ENCODE data around the gene CHRNA10. TPM values are rescaled to one million over a fixed set of nuclear protein-coding genes. Genes with fewer than 3 reads are reported as not detected.
"Not testable (repeated sequence)": the region's sequence is repeated elsewhere in the genome, so short reads cannot be mapped to it uniquely, and the experiment has no call there.

CHRNA10 gene
- total RNA-seq, 1 experiment from 2014 or later = not detected

DNA sequence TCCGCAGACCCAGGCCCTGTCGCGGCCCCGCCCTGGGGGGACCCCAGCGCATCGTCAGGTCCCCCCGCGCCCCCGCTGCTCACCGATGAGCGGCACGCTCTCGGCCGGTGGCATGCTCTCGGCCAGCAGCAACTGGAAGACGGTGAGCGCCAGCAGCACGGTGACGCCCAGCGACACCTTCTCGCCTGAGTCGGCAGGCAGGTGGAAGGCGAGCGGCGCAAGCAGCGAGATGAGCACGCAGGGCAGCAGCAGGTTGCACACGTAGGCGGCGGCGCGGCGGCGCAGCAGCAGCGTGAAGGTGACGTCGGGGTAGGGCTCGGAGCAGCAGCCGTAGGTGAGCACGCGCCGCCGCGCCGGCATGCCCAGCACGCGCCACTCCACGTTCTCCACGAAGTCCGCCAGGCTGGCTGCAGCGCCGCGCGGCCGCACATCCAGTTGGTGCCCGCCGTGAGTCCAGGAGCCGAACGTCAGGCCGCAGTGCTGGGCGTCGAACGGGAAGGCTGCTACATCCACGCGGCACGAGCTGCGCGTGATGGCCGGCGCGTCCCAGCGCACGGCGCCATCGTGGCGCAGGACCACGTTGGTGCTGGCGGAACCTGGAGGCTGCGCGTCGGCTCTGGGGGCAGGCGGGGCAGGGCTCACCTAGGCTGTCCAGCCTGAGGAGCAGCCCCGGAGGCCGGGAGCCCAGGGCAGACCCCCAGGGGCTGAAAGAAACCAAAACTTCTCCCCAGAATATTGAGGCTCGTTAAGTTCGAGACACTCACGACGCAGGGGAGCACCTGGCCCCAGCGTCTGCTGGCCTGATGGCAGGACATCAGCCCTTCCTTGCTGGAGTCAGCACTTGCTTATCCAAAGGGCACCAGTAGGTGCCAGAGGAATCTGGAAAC, 3.8 kb downstream of the CHRNA10 start:
- in situ Hi-C loops (cut with HindIII; ENCODE audit: low pct_unique_long_range_greater_than_20kb, low sequenced_read_pairs) = no loop called here
- DNase-seq (ENCODE audit: low read depth) = no peak

DNA sequence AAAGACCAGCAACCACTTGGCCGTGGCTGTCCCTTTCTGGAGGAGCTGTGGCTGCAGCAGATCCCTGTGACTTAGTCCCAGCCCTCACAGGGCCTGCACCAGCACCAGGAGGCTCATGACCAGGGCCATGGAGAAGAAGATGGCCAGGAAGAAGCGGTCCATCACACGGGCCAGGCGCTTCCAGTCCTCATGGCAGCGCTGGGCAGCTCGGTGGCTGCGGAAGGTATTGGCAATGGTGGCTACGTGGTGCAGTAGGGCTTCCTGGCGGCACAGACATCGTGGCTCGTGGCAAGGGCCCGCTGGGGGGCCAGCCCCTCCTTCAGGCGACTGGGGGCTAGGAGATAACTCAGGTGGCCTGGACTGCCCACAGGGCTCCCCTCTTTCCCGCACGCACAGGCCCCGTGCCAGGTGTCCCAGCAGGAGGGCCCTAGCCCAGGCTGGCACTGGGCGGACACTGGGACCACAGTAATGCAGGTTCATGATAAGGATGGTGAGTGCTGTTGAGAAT, 5.1 kb downstream of the CHRNA10 start:
- in situ Hi-C loops (cut with HindIII; ENCODE audit: low pct_unique_long_range_greater_than_20kb, low sequenced_read_pairs) = no loop called here
- no peak for DNase-seq (ENCODE audit: low read depth)

DNA sequence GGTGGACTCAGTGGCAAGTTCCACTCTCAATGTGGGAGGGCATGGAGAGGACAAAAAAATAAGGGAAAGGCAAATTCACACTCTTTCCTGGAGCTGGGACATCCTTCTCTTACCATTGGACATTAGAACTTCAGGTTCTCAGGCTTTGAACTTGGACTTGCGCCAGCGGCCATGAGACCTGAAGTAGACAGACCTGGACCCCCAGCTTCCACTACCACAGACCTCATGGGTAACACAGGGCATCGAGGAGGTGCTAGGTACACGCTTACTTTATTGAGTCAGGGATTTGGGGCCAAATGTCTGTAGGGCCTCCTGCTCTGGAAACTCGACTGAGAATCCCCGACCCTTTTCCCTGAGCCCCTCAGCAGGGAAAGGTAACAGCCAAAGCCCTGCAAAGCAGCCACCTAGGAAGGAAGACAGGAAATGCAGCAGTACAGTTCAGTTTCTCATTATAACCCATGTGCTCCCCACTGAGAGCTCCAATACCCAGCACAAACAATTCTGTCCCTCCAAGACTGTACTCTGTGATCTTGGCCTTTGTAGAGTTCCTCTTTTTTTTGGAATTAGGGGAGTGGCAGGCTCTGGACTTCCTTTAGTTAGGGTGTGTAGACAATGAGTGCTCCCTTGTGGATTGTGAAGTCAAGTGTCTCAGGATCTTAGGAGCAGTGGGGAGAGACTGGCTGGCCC, 5.7 kb downstream of the CHRNA10 start:
- no peak for DNase-seq (ENCODE audit: low read depth)
- in situ Hi-C loops (cut with HindIII; ENCODE audit: low pct_unique_long_range_greater_than_20kb, low sequenced_read_pairs) = no loop called here

DNA sequence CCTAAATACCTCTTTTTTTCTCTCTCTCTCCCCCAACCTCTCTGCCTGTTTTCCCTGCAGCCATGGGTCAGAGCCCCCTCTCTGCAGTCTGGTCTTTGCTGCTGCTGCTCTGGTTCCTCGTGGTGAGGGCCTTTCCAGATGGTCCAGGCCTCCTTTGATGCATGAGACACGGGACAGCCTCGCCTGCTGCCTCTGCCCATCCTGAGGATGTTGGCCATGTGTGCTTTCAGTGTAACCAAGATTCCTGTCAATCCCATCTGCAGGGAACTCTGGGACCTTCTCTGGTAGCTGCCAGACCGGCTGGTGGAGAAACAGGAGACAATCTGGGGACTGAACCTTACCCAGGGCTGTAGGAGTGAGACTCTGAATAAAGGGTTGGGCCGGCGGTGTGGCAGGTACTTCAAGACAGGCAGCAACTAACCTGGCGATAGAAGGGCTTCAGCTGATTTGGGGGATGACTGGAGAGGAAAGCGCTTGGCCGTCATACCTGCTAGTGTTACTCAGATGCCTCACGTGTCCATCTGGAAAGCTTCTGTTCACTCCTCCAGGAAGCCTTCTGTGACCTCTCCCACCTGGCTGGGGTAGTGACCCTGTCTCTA, 7.1 kb downstream of the CHRNA10 start:
- in situ Hi-C loops (cut with HindIII; ENCODE audit: low pct_unique_long_range_greater_than_20kb, low sequenced_read_pairs) = no loop called here
- no peak for DNase-seq (ENCODE audit: low read depth)

DNA sequence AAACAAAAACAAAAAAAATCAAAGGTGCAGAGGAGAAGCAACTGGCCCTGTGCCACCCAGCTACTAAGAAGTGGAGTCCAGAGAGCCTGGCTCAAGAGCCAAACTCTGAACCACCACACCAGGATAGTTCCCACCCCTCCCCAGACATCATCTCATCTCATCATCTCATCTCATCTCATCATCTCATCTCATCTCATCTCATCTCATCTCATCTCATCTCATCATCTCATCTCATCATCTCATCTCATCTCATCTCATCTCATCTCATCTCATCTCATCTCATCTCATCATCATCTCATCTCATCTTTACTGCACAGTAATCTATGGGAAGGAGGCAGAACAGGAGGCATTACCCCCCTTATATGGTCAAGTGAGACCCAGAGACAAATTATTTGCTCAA, 8.3 kb downstream of the CHRNA10 start:
- in situ Hi-C loops (cut with HindIII; ENCODE audit: low pct_unique_long_range_greater_than_20kb, low sequenced_read_pairs) = no loop called here
- DNase-seq (ENCODE audit: low read depth) = no peak

DNA sequence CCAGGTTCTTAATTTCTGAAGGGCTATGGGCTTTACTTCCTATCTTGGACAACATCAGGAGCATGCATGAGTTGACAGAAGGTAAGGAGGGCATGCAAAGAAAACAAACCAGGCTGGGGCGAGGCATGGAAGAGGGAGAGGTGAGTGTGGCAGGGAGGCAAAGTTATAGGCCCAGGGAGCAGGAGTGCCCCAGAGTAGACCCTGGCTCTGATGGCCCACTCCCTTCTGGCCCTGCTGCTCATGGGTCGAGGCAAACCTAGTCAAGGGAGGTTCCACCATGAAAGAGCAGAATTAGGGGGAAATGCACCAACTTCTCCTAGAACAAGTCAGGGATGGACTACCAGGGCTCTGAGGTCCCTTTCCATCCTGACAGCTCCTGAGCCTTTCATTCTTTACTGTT, 10.2 kb downstream of the CHRNA10 start:
- in situ Hi-C loops (cut with HindIII; ENCODE audit: low pct_unique_long_range_greater_than_20kb, low sequenced_read_pairs) = no loop called here

DNA sequence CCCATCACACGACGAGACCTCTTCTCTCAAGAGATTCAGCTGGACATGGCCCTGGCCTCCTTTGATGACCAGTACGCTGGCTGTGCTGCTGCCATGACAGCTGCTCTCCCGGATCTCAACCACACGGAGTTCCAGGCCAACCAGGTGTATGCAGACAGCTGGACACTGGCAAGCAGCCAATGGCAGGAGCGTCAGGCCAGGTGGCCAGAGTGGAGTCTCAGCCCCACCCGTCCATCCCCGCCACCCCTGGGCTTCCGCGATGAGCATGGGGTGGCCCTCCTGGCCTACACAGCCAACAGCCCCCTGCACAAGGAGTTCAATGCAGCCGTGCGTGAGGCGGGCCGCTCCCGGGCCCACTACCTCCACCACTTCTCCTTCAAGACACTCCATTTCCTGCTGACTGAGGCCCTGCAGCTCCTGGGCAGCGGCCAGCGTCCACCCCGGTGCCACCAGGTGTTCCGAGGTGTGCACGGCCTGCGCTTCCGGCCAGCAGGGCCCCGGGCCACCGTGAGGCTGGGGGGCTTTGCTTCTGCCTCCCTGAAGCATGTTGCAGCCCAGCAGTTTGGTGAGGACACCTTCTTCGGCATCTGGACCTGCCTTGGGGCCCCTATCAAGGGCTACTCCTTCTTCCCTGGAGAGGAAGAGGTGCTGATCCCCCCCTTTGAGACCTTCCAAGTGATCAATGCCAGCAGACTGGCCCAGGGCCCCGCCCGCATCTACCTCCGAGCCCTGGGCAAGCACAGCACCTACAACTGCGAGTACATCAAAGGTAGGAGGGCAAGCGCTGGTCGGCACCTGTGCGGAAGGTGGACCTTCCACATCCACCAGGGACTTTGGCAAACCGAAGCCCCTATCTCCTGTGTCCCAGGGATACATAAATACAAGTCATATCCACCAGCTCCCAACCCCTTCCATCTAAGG, 11.3 kb downstream of the CHRNA10 start:
- DNase-seq (ENCODE audit: low read depth) = no peak
- in situ Hi-C loops (cut with HindIII; ENCODE audit: low pct_unique_long_range_greater_than_20kb, low sequenced_read_pairs) = no loop called here

More for the DNA sequence above, 10.2 kb downstream of the CHRNA10 start:
- DNase-seq (ENCODE audit: low read depth) = no peak

DNA sequence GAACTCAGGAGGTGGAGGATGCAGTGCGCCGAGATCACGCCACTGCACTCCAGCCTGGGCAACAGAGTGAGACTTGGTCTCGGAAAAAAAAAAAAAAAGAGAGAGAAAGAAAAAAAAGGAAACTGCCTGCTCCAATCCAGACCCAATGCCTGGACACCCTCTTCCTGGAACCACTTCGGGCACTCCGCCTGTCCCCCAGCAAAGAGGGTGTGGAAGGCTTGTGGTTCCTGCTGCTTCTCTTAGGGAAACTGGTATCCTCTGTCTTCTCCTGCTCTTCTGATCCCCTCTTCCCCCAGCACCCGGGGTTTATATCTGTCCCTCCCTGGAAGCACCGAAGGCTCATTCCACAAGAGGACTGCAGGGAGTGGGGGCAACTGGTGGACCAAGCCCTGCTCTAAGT, 12.9 kb downstream of the CHRNA10 start:
- in situ Hi-C loops (cut with HindIII; ENCODE audit: low pct_unique_long_range_greater_than_20kb, low sequenced_read_pairs) = no loop called here

DNA sequence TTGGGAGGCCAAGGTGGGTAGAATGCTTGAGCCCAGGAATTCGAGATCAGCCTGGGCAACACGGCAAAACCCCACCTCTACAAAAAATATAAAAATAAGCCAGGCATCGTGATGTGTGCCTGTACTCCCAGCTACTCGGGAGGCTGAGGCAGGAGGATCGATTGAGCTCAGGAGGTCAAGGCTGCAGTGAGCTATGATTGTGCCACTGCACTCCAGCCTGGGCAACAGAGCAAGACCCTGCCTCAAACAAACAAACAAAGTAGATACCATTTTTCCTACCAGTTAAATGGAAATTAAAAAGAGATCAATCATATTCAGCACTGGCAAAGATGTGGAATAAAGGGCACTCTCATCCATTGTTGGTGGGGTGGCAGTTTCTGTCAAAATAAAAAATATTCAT, 13.9 kb downstream of the CHRNA10 start:
- DNase-seq (ENCODE audit: low read depth); in situ Hi-C loops (cut with HindIII; ENCODE audit: low pct_unique_long_range_greater_than_20kb, low sequenced_read_pairs): not testable (repeated sequence)

More for the DNA sequence above, 12.9 kb downstream of the CHRNA10 start:
- DNase-seq (ENCODE audit: low read depth) = no peak

DNA sequence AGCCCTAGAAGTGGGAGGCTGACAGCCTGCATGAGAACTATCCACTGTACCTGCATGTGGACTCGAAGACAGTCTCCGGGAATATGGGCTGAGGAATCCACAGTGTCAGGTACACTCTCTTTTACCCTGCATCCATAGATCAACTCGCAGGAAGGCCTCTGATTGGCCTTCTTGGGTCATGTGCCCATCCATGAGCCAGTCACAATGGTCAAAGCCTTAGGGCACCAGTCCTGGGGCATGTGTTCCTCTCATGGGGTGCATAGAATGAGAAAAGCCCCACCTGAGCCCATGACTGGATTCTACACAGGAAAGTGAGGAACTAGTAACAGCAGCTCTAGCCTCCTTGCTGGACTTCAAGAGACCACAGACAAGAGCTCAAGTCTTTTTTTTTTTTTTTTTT, 15.6 kb downstream of the CHRNA10 start:
- in situ Hi-C loops (cut with HindIII; ENCODE audit: low pct_unique_long_range_greater_than_20kb, low sequenced_read_pairs) = no loop called here
- no peak for DNase-seq (ENCODE audit: low read depth)

DNA sequence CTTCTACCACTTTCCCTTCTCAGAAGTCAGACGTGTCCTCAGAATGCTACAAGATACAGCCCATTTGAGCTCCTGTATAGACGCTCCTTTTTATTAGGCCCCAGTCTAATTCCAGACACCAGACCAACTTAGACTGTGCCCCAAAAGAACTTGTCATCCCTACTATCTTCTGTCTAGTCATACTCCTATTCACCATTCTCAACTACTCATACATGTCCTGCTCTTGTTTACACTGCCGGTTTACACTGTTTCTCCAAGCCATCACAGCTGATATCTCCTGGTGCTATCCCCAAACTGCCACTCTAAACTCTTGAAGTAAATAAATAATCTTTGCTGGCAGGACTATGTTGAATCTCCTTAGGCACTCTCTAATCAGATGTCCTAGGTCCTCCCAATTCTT, 18.7 kb downstream of the CHRNA10 start:
- in situ Hi-C loops (cut with HindIII; ENCODE audit: low pct_unique_long_range_greater_than_20kb, low sequenced_read_pairs); DNase-seq (ENCODE audit: low read depth): not testable (repeated sequence)

DNA sequence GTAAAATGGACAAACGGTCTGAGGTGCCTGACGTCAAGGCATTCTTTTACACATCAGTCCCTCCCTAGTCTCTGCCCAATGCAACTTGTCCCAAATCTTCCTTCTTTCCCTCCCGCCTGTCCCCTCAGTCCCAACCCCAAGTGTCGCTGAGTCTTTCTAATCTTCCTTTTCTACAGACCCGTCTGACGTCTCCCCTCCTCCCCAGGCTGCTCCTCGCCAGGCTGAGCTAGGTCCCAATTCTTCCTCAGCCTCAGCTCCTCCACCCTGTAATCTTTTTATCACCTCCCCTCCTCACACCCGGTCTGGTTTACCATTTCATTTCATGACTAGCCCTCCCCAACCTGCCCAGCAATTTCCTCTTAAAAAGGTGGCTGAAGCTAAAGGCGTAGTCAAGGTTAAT, 21.8 kb downstream of the CHRNA10 start:
- DNase-seq (ENCODE audit: low read depth); in situ Hi-C loops (cut with HindIII; ENCODE audit: low pct_unique_long_range_greater_than_20kb, low sequenced_read_pairs): not testable (repeated sequence)

DNA sequence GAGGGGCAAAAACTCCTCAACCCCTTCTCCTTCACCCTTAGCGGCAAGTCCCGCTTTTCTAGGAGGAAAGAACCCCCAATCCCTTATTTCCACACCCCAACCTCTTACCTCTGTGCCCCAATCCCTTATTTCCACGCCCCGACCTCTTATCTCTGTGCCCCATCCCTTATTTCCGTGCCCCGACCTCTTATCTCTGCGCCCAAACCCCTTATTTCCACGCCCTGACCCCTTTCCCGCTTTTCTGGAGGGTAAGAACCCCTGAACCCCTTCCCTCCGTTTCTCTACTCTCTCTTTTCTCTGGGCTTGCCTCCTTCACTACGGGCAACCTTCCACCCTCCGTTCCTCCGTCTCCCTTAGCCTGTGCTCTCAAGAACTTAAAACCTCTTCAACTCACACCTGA, 22.3 kb downstream of the CHRNA10 start:
- in situ Hi-C loops (cut with HindIII; ENCODE audit: low pct_unique_long_range_greater_than_20kb, low sequenced_read_pairs); DNase-seq (ENCODE audit: low read depth): not testable (repeated sequence)

DNA sequence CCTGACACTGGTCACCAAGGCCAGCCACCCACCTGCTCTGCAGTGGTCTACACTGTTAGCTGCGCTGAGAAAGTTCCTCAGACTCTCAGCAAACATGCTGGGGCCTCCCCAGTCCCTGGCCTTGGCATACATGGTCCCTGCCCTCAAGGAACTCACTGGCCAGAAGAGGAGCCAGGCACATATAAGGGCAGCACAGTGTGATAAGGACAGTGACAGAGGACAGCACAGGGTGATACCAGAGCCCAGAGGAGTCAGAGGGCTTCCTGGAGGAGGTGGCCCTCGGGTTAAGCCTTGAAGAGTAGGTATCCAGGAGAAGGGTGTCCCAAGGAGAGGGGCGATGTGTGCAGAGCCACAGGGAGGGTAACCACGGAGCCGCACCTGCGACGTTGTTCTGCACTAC, 25.6 kb downstream of the CHRNA10 start:
- in situ Hi-C loops (cut with HindIII; ENCODE audit: low pct_unique_long_range_greater_than_20kb, low sequenced_read_pairs) = no loop called here
- DNase-seq (ENCODE audit: low read depth) = no peak

DNA sequence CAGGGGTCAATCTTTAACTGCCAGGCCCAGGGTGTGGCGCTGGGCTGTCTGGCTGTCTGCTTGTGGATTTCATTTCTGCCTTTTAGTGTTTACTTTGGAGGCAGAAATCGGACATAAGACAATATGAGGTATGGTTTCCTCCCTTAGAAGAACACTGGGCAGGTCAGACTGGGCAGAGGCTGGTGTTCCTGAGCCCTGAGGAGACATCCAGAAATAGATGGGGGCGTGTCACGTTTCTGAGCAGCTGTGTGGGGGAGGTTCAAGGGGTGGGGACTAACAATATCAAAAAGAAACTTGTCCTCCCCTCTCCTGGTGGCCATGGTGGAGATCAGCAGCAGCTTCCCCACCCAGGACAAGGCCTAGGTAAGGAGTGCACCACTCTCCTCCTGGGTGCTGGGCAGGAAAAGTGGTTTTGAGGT, 26.4 kb downstream of the CHRNA10 start, which contains the start of gene ART1:
Gene ART1, plus strand, starts transcription at position 312 of the 419 bp plus-strand sequence. CDS start 14,086 bp downstream, outside the sequence.
- in situ Hi-C loops (cut with HindIII; ENCODE audit: low pct_unique_long_range_greater_than_20kb, low sequenced_read_pairs) = no loop called here
- DNase-seq (ENCODE audit: low read depth) = peak; percentile 85

DNA sequence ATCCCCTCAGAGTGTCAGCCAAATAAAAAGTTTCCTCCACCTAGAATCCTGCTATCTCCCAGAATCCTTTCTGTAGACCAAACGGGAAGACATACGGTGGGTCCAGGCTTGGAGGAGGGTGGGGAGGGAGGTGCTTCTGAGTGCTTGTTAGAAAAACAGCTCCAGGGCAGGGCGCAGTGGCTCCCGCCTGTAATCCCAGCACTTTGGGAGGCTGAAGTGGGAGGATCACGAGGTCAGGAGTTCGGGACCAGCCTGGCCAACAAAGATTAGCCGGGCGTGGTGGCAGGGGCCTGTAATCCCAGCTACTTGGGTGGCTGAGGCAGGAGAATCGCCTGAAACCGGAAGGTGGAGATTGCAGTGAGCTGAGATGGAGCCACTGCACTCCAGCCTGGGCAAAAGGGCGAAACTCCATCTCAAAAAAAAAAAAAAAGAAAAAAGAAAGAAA, 28.1 kb downstream of the CHRNA10 start:
- DNase-seq (ENCODE audit: low read depth) = not testable (repeated sequence)

DNA sequence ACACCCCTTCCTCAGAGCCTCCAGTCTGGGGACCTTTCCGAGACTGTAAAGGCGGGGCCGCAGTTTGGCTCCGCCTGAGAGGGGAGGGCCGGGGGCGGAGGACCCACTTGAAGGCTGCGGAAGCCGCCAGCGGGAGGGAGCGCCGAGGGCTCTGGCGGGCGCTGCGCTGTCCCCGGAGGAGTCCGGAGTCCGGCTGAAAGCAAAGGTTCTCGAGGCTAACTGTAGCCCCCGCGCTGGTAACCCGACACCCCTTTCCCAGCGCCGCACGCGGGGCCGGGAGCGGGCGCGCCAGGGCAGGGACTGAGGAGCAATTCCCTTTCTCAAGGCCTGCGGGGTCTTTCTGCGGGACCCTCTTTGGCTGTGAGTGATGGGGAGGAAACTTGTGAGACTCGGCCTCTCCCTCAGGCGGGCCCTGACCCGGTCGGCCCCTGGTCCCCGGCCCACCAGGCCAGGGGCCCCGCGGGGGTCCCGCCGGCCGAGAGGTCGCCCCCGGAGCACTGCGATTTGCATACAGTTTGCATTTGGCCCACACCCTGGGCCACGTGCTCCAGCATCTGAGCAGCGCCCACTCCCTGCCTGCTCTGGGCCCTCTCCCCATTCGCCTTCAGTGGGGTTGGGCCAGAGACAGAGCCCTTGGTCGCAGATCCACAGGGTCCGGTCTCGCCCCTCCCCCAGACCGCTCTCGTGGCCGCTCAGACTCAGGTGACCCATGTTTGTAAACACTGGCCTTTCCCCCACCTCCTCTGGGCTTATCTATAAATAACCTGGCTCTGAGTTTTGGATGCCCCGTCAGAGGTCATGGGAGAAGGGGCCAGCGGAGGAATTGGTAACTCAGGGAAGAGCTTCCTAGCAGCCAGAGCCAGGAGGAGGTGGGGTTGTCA, 28.9 kb downstream of the CHRNA10 start:
- DNase-seq (ENCODE audit: low read depth) = peak; percentile 91
- in situ Hi-C loops (cut with HindIII; ENCODE audit: low pct_unique_long_range_greater_than_20kb, low sequenced_read_pairs) = no loop called here

More for the DNA sequence above, 28.1 kb downstream of the CHRNA10 start:
- in situ Hi-C loops (cut with HindIII; ENCODE audit: low pct_unique_long_range_greater_than_20kb, low sequenced_read_pairs) = not testable (repeated sequence)
